PC-3 (cell line): Measurements from ENCODE around the gene IQSEC1.

Source experiments
- EZH2 ChIP-seq: fragments of 300-600 bp; sonication (generic); IDR thresholded peaks from one replicate; pipeline ENCODE4 v1.6.1; 2017; ENCODE audit warnings: antibody characterized with exemption, mild to moderate bottlenecking, low read length; ENCODE audit not compliant: unreplicated experiment
- EZH2phosphoT487 ChIP-seq: fragments of 300-600 bp; sonication (generic); IDR thresholded peaks from 2 replicates; pipeline ENCODE4 v1.6.1; 2018; ENCODE audit warnings: mild to moderate bottlenecking, antibody characterized with exemption, low read length, borderline replicate concordance
- TF ChIP-seq, protein P1 (sequence below): fragments of 300-600 bp; sonication (generic); conservative IDR thresholded peaks from 2 replicates; pipeline ENCODE4 v1.5.1; 2017; ENCODE audit warnings: antibody characterized with exemption, low read depth, mild to moderate bottlenecking, low read length

DNA sequence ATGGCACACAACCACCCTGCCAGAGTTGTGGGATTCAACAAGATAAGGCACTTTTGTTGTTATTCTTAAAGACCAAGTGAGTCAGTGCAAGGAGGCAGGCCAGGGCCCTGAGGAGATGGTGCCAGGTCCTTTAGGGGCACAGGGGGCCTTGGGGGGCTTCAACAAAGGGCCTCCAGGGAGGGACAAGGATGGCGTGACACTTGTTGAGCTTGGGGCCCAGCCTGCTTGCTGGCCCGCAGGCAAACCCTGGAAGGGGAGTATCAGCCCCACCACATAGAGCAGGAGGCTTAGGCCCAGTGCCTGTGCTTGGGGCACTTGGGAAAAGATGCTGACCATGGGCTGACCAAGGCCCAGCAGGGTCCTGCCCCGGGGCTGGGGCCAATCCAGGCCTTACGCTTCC lies 5.5 kb downstream of the IQSEC1 start:
- TF ChIP-seq EZH2 (no peak), EZH2phosphoT487 (no peak)
- TF ChIP-seq, protein P1, sequence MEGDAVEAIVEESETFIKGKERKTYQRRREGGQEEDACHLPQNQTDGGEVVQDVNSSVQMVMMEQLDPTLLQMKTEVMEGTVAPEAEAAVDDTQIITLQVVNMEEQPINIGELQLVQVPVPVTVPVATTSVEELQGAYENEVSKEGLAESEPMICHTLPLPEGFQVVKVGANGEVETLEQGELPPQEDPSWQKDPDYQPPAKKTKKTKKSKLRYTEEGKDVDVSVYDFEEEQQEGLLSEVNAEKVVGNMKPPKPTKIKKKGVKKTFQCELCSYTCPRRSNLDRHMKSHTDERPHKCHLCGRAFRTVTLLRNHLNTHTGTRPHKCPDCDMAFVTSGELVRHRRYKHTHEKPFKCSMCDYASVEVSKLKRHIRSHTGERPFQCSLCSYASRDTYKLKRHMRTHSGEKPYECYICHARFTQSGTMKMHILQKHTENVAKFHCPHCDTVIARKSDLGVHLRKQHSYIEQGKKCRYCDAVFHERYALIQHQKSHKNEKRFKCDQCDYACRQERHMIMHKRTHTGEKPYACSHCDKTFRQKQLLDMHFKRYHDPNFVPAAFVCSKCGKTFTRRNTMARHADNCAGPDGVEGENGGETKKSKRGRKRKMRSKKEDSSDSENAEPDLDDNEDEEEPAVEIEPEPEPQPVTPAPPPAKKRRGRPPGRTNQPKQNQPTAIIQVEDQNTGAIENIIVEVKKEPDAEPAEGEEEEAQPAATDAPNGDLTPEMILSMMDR: no peak
